K562 (cell line): ENCODE results near the gene ARHGEF4.

Experiments
- E2F8 ChIP-seq: fragments of 450-650 bp; IDR thresholded peaks from 2 replicates; pipeline ENCODE4 v1.7.1; 2018; ENCODE audit warnings: mild to moderate bottlenecking, low read depth; ENCODE audit not compliant: partially characterized antibody
- KDM1A ChIP-seq, 2 experiments: fragments of 450-650 bp; IDR thresholded peaks; 2 replicates each; pipeline ENCODE4 v1.6.1; 2016; ENCODE audit warnings: mild to moderate bottlenecking in 2 of 2
- ZNF12 ChIP-seq: sonication (generic); formaldehyde crosslinking; IDR thresholded peaks from 2 replicates; pipeline ENCODE4 v1.4.0; 2020; ENCODE audit warnings: mild to moderate bottlenecking, missing genetic modification reagents
- ZNF511 ChIP-seq: sonication (generic); formaldehyde crosslinking; IDR thresholded peaks from 2 replicates; pipeline ENCODE4 v1.8.0; 2022; ENCODE audit warnings: mild to moderate bottlenecking, missing genetic modification reagents
- ZNF780A ChIP-seq: fragments of 250-450 bp; sonication (Bioruptor Pico); IDR thresholded peaks from 2 replicates; pipeline ENCODE4 v1.5.0; 2021; ENCODE audit warnings: mild to moderate bottlenecking

GRCh38 chr2:131034122-131035051 is 197.7 kb downstream of the ARHGEF4 start:
- TF ChIP-seq ZNF511 (CRISPR knock-in tag) (no peak), ZNF12 (no peak), E2F8 (no peak), KDM1A (IDR thresholded peaks at IDR 0.05) (no peak), ZNF780A (CRISPR knock-in tag) (no peak)
